ENCODE measurements around the gene BTBD7.

Gene BTBD7

GRCh38 chr14:93268406-93268805, 64.4 kb downstream of the BTBD7 start:
- TF ChIP-seq CTCF (IDR thresholded peaks at IDR 0.05; ENCODE audit: low read depth, low read length): no peak
- DNase-seq (ENCODE audit: extremely low read depth, low read depth): no peak

- TF ChIP-seq CTCF (IDR thresholded peaks at IDR 0.05; ENCODE audit: low read depth, low read length): no peak
- no peak for DNase-seq (ENCODE audit: extremely low read depth, low read depth)
Observed at GRCh38 chr14:93267149-93267711, 65.6 kb downstream of the BTBD7 start.

- TF ChIP-seq CTCF (IDR thresholded peaks at IDR 0.05; ENCODE audit: low read depth, low read length): no peak
- DNase-seq (ENCODE audit: extremely low read depth, low read depth): no peak
Observed at GRCh38 chr14:93266127-93266526, 66.7 kb downstream of the BTBD7 start.

- no peak for DNase-seq (ENCODE audit: extremely low read depth, low read depth)
- TF ChIP-seq CTCF (IDR thresholded peaks at IDR 0.05; ENCODE audit: low read depth, low read length): no peak
Observed at GRCh38 chr14:93263416-93263815, 69.4 kb downstream of the BTBD7 start.

GRCh38 chr14:93262446-93262845, 70.4 kb downstream of the BTBD7 start:
- no peak for DNase-seq (ENCODE audit: extremely low read depth, low read depth)
- TF ChIP-seq CTCF (IDR thresholded peaks at IDR 0.05; ENCODE audit: low read depth, low read length): no peak

GRCh38 chr14:93249128-93249831, 83.6 kb downstream of the BTBD7 start:
- DNase-seq (ENCODE audit: extremely low read depth, low read depth): no peak
- no peak for TF ChIP-seq CTCF (IDR thresholded peaks at IDR 0.05; ENCODE audit: low read depth, low read length)

GRCh38 chr14:93246534-93246933, 86.3 kb downstream of the BTBD7 start:
- DNase-seq (ENCODE audit: extremely low read depth, low read depth): no peak
- TF ChIP-seq CTCF (IDR thresholded peaks at IDR 0.05; ENCODE audit: low read depth, low read length): no peak

Measured in AG09319 (cell line).